DOHH2 (cell line): Measurements from ENCODE around the gene PNCK.

ENCODE experiments used
- H3F3A ChIP-seq: fragments of 200-600 bp; sonication (generic), shearing (Covaris generic); 2 replicates; pipeline ENCODE4 v1.6.0; 2016; ENCODE audit warnings: antibody characterized with exemption, mild to moderate bottlenecking; ENCODE audit not compliant: control insufficient read depth, insufficient read depth
- H3K27ac ChIP-seq: fragments of 200-600 bp; sonication (generic); 2 replicates; pipeline ENCODE4 v1.5.1; 2014; ENCODE audit warnings: low read depth, mild to moderate bottlenecking, low read length, moderate library complexity
- H3K27me3 ChIP-seq: fragments of 200-600 bp; sonication (generic); 2 replicates; pipeline ENCODE4 v1.6.1; 2014; ENCODE audit warnings: mild to moderate bottlenecking, low read length, mixed read lengths; ENCODE audit not compliant: control insufficient read depth
- H3K36me3 ChIP-seq: fragments of 200-600 bp; sonication (generic); 2 replicates; pipeline ENCODE4 v1.6.1; 2014; ENCODE audit warnings: mild to moderate bottlenecking, low read length, moderate library complexity, mixed read lengths; ENCODE audit not compliant: control insufficient read depth
- H3K4me1 ChIP-seq: fragments of 200-600 bp; sonication (generic); 2 replicates; pipeline ENCODE4 v1.6.1; 2014; ENCODE audit warnings: mild to moderate bottlenecking, low read length, mixed read lengths; ENCODE audit not compliant: control insufficient read depth
- H3K4me2 ChIP-seq: fragments of 200-600 bp; sonication (generic); 2 replicates; pipeline ENCODE4 v1.6.0; 2014; ENCODE audit warnings: mild to moderate bottlenecking, low read length, moderate library complexity
- H3K4me3 ChIP-seq: fragments of 200-600 bp; sonication (generic); 2 replicates; pipeline ENCODE4 v1.5.1; 2014; ENCODE audit warnings: mild to moderate bottlenecking, low read length, mixed read lengths
- H3K79me2 ChIP-seq: fragments of 200-600 bp; sonication (generic); 2 replicates; pipeline ENCODE4 v1.6.1; 2014; ENCODE audit warnings: mild to moderate bottlenecking, low read length, mixed read lengths; ENCODE audit not compliant: control insufficient read depth
- H3K9me2 ChIP-seq: fragments of 200-600 bp; sonication (generic); replicated peaks from 2 replicates; pipeline ENCODE4 v1.6.1; 2014; ENCODE audit warnings: mild to moderate bottlenecking, low read length, mixed read lengths; ENCODE audit not compliant: control insufficient read depth
- H3K9me3 ChIP-seq: fragments of 200-600 bp; sonication (generic); 2 replicates; pipeline ENCODE4 v1.6.1; 2014; ENCODE audit warnings: antibody characterized with exemption, low read length, mixed read lengths; ENCODE audit not compliant: control insufficient read depth, insufficient read depth
- H4K20me1 ChIP-seq: fragments of 200-600 bp; sonication (generic); 2 replicates; pipeline ENCODE4 v1.6.0; 2014; ENCODE audit warnings: low read depth, mild to moderate bottlenecking, antibody characterized with exemption, low read length, moderate library complexity; ENCODE audit not compliant: control insufficient read depth, insufficient read depth
- EZH2phosphoT487 ChIP-seq: fragments of 200-600 bp; sonication (generic); IDR thresholded peaks from 2 replicates; pipeline ENCODE4 v1.6.1; 2017; ENCODE audit warnings: borderline replicate concordance, mild to moderate bottlenecking, antibody characterized with exemption, low read length, moderate library complexity, mixed read lengths
- TF ChIP-seq, protein P1 (sequence below): fragments of 200-600 bp; sonication (generic); IDR thresholded peaks from one replicate; pipeline ENCODE4 v1.5.1; 2014; ENCODE audit warnings: antibody characterized with exemption, mild to moderate bottlenecking, low read depth, low read length; ENCODE audit not compliant: poor library complexity, severe bottlenecking

Gene PNCK

GRCh38 chrX:153633607-153634180 lies 39.9 kb downstream of the PNCK start:
- Histone ChIP-seq H3K36me3 (no peaks in the 10 kb centered on the region), H3K27ac (no peak overlapping the region), H3K4me1 (no peaks in the 10 kb centered on the region), H3K4me3 (no peak overlapping the region), H3K4me2 (no peak overlapping the region), H3K27me3 (no peaks in the 10 kb centered on the region; the same call in 1 of the 2 replicates), H3K9me3 (no peaks in the 10 kb centered on the region), H3F3A (no peaks in the 10 kb centered on the region), H3K9me2 (no peaks in the 10 kb centered on the region), H3K79me2 (no peaks in the 10 kb centered on the region), H4K20me1 (no peaks in the 10 kb centered on the region)
- TF ChIP-seq, protein P1, sequence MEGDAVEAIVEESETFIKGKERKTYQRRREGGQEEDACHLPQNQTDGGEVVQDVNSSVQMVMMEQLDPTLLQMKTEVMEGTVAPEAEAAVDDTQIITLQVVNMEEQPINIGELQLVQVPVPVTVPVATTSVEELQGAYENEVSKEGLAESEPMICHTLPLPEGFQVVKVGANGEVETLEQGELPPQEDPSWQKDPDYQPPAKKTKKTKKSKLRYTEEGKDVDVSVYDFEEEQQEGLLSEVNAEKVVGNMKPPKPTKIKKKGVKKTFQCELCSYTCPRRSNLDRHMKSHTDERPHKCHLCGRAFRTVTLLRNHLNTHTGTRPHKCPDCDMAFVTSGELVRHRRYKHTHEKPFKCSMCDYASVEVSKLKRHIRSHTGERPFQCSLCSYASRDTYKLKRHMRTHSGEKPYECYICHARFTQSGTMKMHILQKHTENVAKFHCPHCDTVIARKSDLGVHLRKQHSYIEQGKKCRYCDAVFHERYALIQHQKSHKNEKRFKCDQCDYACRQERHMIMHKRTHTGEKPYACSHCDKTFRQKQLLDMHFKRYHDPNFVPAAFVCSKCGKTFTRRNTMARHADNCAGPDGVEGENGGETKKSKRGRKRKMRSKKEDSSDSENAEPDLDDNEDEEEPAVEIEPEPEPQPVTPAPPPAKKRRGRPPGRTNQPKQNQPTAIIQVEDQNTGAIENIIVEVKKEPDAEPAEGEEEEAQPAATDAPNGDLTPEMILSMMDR, result no peak

DNA sequence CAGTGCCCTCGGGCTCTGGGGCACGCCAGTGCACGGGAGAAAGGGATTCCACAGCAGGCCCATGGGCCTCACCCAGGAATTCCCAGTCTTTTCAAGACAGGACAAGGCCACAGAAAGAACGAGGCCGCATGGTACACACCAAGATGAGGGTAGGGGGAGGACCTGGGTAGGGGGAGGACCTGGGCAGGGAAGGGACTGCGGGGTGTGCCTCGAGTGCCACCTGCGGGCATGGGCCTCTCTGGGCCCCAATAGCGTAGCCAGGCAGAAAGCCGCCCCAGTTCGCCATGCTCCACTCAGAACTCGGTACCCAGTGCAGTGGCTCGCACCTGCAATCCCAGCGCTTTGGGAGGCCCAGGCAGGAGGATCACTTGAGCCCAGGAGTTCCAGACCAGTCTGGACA lies 40.6 kb downstream of the PNCK start:
- TF ChIP-seq, protein P1, result no peak
- no peak for TF ChIP-seq EZH2phosphoT487
- Histone ChIP-seq H3K27ac (no peak overlapping the region), H3K79me2 (no peaks in the 10 kb centered on the region), H4K20me1 (no peaks in the 10 kb centered on the region), H3K4me1 (no peaks in the 10 kb centered on the region), H3K9me2 (no peaks in the 10 kb centered on the region), H3K27me3 (no peaks in the 10 kb centered on the region; the same call in 1 of the 2 replicates), H3K4me3 (no peak overlapping the region), H3K36me3 (no peaks in the 10 kb centered on the region), H3F3A (no peaks in the 10 kb centered on the region), H3K4me2 (no peak overlapping the region), H3K9me3 (no peaks in the 10 kb centered on the region)

- Histone ChIP-seq H3K27me3 (no peaks in the 10 kb centered on the region; the same call in 1 of the 2 replicates), H3K4me3 (no peak overlapping the region), H3K79me2 (no peaks in the 10 kb centered on the region), H3F3A (no peaks in the 10 kb centered on the region), H3K4me2 (no peak overlapping the region), H3K9me3 (no peaks in the 10 kb centered on the region), H3K9me2 (no peaks in the 10 kb centered on the region), H3K27ac (no peak overlapping the region), H4K20me1 (no peaks in the 10 kb centered on the region), H3K4me1 (no peaks in the 10 kb centered on the region), H3K36me3 (no peaks in the 10 kb centered on the region)
- TF ChIP-seq, protein P1, result no peak
- no peak for TF ChIP-seq EZH2phosphoT487
Observed at GRCh38 chrX:153632595-153632946, 41.0 kb downstream of the PNCK start.
